ENCODE results near the gene ACSL1.

ACSL1 gene, protein sequence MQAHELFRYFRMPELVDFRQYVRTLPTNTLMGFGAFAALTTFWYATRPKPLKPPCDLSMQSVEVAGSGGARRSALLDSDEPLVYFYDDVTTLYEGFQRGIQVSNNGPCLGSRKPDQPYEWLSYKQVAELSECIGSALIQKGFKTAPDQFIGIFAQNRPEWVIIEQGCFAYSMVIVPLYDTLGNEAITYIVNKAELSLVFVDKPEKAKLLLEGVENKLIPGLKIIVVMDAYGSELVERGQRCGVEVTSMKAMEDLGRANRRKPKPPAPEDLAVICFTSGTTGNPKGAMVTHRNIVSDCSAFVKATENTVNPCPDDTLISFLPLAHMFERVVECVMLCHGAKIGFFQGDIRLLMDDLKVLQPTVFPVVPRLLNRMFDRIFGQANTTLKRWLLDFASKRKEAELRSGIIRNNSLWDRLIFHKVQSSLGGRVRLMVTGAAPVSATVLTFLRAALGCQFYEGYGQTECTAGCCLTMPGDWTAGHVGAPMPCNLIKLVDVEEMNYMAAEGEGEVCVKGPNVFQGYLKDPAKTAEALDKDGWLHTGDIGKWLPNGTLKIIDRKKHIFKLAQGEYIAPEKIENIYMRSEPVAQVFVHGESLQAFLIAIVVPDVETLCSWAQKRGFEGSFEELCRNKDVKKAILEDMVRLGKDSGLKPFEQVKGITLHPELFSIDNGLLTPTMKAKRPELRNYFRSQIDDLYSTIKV

DNA sequence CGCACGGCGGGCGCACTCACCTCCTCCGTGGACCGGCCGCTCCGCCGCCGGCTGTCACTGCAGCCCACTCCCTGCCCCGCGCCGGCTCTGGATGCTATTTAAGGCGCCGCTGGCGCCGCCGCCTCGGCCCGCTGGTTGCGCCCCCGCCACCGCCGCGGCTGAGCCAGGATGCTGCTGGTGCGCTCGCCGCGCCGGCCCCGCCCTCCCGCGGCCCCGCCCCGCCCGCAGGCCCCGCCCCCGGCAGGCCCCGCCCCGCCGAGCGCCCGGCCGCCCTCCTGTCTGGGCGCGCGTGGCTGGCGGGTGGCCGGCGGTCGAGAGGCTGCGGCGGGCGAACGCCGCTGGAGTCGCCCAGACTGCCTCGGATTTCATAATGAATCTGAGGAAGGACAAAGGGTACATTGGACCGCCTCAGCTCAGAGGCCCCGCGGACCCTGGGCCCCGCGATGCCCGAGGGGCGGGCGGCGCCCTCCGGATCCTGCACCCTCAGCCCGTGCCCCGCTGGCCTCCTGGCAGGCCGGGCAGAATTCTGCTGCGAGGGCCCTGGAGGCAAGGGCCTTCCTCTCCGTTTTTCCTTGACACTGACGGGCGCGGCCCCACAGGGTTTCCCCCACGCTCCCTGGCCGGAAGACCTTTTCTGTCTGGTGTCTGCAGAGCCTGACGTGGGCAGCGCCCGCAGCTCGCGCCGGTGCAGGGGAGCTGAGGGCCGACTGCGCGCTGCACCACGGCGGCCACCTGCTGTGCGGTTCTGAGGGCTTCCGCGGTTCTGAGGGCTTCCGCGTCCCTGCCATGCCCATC, at the start of gene ACSL1:
ACSL1 (minus strand) TSS at position 73 of the 795 bp plus-strand sequence. CDS start 22,454 bp downstream, outside the sequence.
- peak; percentile 85 for DNase-seq

DNA sequence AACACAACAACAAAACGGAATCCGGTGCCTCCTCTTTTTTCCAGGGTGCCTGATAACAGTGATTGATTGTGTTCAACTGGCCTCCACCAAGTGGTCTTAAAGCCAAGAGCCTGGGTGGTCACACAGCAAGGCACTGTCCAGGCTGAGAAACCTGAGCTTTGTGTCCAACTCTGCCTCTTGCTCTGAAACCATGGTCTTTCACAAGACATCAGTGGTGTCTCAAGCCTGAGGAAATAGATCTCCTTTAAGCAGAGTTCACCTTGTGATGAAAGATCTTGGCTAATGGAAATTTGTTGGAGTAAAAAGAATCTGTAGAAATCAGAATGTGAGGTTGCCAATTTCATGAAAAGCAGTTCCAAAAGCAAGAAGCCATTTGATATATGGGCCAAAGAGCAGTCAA, 47.3 kb upstream of the ACSL1 start:
- no peak for DNase-seq

DNA sequence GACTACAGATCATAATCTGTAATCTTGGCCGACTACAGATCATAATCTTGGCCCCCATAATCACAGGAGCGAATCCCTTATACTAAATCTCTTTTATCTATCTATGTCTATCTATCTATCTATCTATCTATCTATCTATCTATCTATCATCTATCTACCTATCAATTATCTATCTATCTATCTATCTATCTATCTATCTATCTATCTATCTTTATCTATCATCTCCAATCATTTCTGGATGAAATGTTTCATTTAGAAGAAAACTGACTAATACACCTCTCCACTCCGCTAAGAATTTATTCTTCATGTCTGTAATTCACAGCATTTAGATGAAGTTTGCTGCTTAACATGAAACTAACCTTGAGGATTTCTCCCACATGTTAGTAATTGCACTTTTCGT, 45.0 kb upstream of the ACSL1 start:
- no peak for DNase-seq

DNA sequence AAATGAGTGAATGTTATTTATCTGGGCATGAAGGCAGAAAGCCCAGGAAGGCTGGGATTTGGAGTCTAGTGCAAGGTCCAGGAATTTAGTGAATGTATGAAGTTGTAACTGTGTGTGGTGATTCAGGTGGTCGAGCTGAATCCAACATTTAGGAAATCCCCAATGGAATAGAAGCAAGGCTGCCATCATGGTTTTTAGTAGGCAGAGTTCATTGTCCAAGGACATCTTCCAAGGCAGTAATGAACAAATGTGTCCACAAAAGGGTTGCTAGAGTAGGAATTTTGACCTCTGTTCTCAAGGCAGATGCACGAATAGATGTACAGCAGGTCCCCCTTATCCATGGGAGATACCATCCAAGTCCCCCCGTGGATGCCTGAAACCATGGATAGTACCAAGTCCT, 42.9 kb upstream of the ACSL1 start:
- no peak for DNase-seq

DNA sequence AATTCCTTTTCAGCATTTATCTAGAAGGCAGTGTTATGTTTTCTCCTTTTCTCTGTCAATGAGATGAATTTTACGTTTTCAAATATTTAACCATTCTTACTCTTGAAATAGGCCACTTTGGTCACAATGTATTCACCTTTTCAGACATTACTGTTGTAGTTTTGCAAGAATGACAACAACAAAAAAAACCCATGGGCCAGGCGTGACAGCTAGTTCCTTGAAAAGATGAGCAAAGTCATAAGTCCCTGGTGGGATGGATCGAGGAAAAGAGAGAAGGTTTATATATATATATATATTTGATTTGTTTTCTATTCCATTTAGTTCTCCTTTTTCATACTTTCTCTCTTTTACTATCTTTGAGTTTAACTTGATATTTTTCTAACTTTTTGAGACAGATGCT, 38.1 kb upstream of the ACSL1 start:
- DNase-seq, result no peak

DNA sequence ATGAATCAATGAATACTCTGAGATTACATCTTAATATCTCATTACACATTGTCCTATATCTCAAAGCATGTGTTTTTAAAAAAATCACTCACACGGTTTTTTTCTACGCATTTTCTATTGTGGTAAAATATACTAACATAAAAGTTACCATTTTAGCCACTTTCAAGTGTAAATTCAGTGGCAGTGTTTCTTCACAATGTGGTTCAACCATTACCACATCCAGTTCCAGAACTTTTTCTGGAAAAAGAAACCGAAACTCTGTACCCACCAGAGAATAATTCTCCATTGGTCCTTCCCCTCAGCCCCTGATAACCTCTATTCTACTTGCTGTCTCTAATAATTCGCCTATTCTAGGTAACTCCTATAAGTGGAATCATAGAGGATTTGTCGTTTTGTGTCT, 35.3 kb upstream of the ACSL1 start:
- DNase-seq, result no peak

DNA sequence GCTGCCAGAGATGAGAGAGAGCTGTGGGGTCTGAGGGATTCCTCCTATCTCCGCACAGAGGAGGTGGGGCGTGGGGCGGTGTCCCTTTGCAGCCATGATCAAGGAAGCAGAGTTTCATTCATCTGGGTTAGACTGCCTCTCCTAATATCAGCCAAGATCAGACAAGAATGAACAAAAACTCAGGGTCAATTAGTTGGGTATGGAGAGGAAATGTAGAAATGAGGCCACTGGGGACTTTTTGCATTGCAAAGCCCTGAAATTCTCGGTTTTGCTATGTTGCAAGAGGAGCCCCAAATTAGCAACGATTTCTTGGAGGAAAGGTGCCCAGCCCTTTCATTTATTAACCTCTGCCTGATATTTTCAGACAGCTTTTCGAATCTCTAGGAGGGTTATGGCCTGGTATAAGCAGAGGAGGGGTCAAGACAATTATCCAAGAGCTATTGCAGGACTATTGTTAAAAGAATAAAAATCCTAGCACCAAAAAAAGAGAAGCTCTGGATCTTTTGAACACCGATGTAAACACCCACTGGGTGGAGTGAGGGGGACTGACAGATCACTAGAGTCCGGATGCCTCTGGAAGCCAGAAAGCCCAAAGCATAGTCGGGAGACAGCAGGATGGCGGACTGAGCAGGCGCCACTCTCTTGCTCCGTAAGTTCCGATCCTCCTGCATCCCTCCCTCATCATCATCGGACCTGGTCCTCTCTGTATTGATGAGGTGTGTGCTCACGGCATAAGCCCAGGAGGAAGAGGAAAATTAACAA, 34.4 kb upstream of the ACSL1 start:
- DNase-seq, result no peak

DNA sequence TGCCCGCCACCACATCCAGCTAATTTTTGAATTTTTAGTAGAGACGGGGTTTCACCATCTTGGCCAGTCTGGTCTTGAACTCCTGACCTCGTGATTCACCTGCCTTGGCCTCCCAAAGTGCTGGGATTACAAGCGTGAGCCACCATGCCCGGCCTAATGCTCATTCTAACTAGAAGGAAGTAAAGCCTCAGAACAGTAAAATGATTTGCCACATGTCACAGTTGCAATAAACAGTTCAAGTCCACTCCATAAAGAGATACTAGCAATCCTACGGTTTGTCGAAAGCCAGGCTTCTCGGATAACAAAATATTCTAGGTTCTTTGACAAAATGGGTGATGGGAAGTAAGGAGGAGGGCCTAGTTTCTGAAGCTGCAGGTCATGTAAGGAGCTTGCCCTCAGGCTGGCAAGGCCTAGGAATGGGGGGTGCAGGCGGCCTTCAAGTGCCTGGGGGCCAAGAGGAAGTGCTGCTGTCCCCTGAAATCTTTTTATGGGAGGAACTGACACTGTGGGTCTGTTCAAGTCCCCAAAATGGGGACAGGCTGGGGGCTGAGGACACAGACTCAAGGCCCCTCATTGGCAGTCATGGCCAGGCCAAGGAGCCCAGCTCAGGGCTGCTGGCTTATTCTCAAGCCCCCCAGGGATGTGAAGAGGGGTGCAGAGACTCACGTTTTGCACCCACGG, 31.8 kb upstream of the ACSL1 start:
- DNase-seq, result no peak

DNA sequence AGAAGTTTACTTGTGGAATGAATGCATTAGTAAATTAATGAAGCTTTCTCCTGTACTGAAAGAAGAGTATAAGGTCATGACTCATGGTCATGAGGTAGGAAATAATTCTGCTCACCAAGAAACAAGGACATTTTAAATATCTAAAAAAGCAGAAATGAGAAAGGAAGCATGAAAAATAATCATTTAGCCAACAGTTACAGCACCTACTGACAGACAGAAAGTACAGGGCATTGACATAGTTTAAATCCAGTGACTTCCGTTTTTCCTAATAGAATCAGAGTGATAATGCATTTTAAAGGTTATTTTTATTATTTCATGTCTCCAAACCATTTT, 30.5 kb upstream of the ACSL1 start:
- DNase-seq, result no peak

DNA sequence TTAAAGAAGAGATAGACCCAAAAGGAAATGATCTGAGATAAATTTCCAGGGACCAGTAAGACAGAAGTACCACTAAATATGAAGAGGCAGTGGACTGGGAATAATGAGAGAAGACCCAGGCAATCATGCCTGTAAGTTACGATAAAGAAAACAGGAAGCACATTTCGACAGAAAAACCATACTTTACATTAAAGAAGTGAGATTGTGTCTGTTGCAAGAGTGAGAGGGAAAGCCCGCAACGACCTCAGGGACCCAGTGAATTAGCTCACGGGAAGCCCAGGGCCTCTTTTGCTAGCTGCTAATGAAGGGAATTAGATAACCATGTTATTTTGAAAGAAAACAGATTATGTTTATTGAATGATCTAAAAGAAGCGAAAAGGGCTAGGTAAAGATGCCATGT, 28.9 kb upstream of the ACSL1 start:
- no peak for DNase-seq

DNA sequence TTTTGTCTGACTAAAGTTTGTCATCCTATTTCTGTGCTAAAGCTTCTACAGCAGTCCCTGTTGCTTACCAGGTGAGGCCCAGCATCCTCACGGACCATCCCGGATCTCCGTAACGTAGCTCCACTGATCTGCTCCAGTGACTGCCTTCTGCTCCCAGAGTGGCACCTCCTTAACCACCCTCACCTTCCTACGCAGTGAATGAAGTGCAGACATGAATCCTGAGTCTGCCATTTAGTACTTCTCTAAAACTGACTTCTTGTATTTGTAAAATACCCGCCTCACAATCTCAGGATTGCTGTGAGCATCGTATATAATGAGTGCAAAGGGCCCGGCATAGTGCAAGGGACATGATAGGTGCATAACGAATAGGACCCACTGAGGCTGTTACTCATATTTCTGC, 27.7 kb upstream of the ACSL1 start:
- DNase-seq, result no peak

DNA sequence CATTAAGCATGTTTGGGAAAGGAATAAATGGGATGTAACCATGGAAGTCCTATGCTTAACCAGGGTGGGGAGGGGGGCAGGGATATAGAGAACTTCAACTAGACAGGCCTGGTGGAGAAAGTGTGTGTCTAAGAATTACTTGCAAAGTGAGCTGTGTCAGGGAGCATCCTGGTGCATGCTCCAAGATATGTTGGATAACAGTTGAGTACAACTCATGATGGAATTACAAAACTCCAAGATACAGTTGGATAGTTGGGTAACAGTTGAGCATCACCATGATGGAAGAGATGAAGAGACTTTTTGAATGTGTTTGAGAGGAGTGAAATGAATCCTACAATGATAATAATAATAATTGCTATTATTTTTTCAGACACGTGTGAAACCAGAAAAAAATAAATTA, 26.1 kb upstream of the ACSL1 start:
- DNase-seq, result no peak

DNA sequence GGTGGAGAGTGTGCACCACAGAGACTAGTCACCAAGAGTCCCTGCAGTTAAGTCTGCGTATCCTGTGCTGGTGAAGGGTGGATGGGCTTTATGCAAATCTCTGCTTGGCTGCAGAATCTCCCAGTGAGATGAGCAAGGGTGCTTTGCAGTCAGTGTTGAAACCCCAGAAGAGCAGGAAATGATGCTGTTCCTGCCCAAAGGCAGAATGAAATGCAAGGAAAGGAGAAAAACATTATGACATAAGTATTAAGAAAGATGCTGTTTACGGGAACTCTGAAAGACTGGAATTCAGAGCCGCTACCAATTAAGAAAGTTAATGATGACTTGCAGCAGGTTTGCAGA, 25.4 kb upstream of the ACSL1 start:
- no peak for DNase-seq

DNA sequence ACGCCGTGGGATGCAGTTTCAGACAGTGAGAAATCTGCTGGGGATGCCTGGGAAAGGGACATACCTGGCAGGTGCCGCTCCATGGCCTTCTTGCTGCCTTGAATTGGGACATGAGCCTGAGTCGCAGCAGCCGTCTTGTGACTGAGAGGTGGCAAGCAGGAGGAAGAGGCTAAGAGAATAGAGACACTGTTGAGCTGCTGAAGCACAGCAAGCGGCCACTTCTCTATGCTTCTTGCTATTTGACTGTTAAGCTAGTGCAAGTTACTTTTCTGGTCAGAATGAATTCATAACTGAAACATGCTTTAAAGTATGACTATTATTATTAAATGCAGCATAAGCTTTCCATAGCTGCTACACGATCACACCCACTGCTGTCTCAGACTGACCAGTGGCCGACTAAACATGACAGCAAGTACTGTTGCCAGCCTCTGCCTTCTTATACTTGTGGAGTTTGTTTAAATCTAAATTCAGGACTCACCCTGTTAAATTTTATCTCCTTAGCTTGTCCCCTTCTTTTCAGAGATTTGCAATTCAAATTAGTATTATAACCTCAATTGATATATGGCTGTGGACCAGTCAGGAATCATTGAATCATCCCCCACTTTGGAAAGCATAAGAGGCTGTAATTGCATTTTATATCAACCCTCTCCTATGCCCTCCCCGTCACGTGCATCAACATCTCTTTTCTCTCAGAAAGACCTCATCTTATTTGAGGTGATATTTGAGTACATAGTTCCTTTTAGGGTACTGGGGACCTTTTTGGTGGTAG, 24.8 kb upstream of the ACSL1 start:
- DNase-seq, result no peak

DNA sequence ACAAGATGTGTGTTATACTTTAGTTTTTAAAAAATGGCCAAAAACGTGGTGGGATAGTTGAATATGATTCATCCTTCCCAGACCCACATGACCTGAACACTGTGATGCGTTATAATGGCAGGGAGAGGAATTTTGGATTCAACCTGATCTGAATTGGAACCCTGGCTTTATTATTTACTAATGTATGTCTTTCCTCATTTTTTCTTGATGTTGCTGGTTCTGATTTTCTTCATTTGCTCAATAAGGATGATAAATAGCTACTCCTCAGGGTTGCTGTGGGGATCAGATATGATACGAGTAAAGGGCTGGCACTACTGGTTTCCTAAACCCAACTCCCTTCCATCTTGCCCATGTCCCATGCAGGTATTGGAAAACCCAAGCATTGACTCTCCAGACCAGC, 24.2 kb upstream of the ACSL1 start:
- DNase-seq, result no peak

DNA sequence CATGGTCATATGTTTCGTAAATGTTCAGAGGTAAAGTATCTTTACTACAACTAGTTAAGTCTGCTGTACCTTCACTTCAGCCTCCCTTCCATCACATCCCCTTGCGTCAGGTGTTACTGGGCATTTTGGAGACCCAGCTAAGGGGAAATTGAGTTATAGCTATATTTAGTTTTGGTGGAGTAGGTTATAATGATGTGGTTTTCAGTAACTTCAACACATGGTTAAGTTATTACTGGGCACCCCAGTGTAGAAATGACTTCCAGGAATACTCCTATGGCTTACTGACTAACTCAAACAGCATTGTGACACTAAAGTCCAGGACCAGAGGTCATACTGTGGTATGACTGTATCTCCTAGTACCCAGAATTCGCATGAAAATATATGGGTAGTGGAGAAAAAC, 23.4 kb upstream of the ACSL1 start:
- DNase-seq, result no peak

DNA sequence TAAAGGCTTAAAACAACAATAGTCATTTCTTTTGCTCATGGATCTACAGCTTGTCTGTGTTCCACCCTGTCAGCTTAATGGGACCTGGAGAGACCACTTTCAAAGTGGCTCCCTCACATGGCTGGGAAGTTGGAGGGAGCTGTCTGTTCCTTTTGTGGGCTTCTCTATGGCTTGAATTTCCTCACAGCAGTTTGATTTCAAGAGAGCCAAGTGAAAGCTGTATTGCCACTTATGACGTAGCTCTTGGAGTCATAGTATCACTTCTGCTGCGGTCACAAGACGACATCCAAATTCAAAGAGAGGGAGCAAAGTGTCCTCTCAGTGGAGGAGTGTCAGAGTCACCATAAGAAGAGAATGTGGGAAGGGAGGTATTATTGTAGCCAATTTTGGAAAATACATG, 22.7 kb upstream of the ACSL1 start:
- no peak for DNase-seq

DNA sequence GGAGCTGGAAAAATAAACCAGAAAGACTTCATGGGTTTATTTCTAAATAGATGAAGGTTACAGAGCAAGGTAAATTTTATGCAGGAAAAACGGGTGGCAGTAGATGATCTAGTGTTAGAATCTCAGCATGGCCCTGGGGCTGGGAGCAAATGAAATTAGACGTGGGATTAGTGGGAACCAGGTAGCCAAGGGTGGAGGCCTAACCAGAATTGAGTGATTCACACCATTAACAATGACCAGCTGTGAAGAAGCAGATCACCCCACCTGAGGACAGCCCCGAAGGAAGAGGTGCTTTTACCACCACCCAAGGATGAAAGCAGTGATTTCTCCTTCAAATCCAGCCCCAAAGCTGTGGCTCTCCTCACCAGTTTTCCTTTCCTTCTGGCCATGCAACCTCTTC, 20.8 kb upstream of the ACSL1 start:
- DNase-seq, result no peak

DNA sequence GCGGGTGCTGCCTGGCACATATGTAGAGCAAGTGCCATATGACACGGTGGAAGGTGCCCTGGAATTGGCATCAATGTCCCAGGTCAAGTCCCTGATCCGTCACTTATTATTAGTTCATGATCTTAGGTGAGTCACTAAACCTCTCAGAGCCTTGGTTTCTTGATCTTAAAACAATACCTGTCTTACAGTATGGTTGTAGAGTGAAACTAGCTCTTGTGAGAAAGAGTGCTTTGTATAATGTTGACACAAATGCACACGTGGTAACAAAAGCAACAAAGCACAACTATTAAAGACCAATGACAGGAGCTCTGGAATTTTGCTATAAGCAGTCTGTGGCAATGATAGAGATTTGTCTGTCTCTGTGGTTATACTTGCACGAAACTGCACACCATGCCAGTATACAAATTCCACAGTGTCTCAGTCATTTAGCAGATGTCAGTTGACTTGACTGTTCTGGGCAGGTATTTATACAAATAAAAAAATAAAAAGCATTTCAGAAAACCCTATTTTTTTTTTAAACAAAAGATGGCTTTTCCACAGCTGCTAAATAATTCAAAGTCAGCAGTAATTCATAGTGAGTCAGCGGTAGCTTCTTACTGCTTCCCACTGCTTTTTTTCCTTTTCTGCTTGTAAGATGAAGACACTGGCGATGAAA, 19.7 kb upstream of the ACSL1 start:
- DNase-seq, result no peak

DNA sequence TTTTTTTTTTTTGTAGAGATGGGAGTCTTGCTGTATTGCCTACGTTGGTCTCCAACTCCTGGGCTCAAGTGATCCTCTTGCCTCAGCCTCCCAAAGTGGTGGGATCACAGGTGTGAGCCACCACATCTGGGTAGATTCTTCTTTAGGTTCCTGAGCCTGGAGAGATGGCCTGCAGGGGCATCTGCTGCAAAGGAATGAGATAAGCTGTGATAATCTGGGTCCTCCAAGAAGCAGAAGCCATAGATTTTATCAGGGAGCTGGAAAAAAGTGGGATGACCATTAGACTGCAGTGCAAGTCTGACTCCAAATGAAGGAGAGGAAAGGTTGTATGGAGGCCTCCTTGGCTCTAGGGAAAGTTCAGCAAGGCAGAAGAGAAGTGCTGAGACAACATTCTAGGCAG, 19.0 kb upstream of the ACSL1 start:
- DNase-seq, result no peak

DNA sequence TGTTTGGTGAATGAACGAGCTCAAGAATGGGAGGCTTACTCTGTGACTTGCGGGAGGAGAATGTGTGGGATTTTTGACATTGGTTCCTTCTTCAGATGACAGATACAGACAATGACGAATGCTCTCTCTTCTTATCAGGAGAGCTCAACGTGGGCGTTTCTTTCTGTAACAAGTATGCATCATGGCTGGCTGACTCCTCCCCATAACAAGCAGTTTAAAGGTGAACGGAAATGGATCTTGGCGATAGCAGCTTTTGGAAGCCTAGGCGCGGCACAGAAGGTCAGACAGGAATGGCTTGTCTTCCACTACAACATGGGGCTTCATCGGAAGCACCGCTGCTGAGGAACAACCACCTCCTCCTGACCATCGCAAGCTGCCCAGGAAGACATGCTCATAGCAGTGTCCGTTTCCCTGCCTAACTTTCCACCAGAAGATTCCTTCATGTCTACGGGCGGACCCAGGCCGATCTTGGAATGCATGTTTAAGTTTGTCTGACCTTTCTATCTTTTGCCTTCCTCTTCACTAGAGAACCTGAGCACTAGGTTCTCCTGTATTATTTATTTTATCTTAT, 18.3 kb upstream of the ACSL1 start:
- no peak for DNase-seq
